Activated T-helper 1 cell treated with anti-CD3 and anti-CD28 coated beads, Interleukin-2, amount 50 U/mL, for 16 hours (primary cell): ENCODE data around the gene TPSB2.
"Not testable (repeated sequence)": the region's sequence is repeated elsewhere in the genome, so short reads cannot be mapped to it uniquely, and the experiment has no call there.

Experiments
- DNase-seq, 2 donors: peaks; one replicate each; pipeline ENCODE4 v3.0.0-alpha.2; 2020; ENCODE audit warnings: low read depth in 1 of 2, low spot score in 1 of 2

Gene TPSB2

DNA sequence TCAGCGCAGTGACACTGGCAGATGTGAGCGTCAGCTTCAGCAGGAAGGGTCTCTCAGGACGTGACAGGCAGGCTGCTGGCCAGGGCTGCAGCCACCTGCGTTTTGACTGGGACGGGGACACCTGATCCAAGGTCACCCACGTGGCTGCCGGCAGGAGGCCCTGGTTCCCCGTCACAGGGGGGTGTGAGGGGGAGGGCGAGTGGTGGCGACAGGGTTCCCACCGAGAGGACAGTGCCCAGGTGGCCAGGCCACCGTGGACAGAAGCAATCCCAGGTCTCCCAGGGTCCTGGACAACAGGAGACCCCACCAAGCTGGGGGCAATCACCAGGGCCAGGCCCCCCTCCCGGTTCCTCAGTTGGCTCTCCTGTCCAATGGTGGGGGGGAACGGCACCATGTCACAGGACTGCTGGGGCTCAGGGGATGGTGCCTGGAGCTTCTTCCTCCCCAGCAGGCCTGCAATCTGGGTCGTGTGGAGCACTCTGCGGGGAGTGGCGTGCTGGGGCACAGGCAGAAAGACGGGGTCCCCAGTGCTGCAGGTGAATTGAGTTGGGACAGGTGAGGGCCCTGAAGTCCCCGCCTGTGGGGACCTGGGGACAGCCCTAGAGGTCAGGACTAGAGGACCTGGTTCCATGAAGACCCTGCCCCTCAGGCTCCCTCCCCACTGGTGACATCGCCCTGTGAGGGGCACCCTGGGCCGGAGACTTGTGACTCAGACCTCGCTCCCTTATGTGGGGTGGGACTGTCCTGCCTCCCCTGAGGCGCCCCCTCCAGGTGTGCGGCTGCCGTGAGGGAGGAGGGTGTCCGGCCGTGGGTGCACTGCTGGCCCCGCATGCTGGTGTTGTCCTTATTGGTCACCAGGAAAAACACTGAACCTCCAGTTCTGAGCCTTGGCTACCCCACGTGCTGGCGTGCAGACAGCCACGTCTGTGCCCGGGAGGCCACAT is 14.2 kb upstream of the TPSB2 start:
- not testable (repeated sequence) for DNase-seq

- DNase-seq, result not testable (repeated sequence)
These were observed 13.4 kb upstream of the TPSB2 start for GRCh38 chr16:1243363-1243762.

DNA sequence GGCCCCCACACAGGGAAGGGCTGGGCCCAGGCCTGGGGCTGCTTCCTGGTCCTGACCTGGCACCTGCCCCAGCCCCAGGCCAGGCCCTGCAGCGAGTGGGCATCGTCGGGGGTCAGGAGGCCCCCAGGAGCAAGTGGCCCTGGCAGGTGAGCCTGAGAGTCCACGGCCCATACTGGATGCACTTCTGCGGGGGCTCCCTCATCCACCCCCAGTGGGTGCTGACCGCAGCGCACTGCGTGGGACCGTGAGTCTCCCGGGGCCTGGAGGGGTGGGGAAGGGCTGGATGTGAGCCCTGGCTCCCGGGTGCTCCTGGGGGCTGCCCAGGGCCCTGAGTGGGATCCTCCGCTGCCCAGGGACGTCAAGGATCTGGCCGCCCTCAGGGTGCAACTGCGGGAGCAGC is 11.1 kb upstream of the TPSB2 start:
- not testable (repeated sequence) for DNase-seq

DNA sequence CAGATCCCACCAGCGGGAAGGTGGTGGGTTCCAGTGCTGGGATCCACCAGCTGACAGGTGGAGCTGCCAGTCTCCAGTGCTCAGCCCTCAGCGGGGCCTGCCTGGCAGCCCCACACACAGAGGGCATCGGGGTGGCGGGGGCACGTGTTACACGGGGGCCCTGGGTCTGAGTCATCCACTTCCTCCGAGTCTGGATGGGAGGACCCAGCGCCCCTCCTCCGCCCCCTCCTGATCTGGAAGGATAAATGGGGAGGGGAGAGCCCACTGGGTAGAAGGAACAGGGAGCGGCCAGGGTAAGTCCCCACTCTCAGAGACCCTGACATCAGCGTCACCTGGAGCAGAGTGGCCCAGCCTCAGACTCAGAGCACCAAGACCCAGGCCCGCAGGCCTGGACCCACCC is 10.5 kb upstream of the TPSB2 start, which contains the start of gene TPSAB1:
Gene TPSAB1 (plus strand): TSS at position 270 of the 400 bp plus-strand sequence. CDS start 234 bp downstream, outside the sequence.
- not testable (repeated sequence) for DNase-seq

- DNase-seq, result not testable (repeated sequence)
These were observed 9.6 kb upstream of the TPSB2 start for GRCh38 chr16:1239575-1239974.

DNA sequence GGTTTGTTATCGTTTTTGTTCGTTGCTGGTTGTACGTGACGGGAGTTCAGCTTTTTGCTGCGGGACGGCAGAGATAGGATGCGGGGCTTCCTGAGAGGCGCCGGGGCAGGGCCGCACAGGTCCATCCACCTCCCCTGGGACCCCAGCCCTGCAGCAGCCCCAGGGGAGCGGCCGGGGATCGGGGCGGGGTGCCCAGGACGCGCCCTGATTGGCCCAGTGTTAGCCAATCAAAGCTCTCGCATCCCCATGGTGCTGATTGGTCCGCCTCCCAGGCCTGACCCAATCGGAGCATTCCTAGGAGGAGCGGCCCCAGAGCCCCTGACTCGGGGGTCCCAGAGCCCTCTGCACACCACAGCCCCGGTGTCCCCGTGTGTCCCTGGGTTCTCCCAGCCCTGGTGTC is 8.9 kb upstream of the TPSB2 start:
- not testable (repeated sequence) for DNase-seq

DNA sequence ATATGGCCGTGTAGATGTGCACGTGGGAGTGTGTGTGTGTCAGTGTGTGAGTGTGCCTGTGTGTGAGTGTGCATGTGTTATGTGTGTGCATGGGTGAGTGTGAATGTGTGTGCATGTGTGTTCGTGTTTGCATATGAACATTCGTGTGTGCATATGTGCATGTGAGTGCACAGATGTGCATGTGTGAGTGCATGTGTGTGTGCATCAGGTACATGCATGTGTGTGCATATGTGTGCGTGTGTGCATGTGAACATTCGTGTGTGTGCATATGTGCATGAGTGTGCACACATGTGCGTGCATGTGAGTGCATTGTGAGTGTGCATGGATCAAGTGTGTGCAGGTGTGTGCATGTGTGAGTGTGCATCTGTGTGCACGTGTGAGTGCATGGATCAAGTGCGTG is 8.0 kb upstream of the TPSB2 start:
- no peak for DNase-seq

- DNase-seq, result not testable (repeated sequence)
These were observed 6.7 kb upstream of the TPSB2 start for GRCh38 chr16:1236659-1237058.

DNA sequence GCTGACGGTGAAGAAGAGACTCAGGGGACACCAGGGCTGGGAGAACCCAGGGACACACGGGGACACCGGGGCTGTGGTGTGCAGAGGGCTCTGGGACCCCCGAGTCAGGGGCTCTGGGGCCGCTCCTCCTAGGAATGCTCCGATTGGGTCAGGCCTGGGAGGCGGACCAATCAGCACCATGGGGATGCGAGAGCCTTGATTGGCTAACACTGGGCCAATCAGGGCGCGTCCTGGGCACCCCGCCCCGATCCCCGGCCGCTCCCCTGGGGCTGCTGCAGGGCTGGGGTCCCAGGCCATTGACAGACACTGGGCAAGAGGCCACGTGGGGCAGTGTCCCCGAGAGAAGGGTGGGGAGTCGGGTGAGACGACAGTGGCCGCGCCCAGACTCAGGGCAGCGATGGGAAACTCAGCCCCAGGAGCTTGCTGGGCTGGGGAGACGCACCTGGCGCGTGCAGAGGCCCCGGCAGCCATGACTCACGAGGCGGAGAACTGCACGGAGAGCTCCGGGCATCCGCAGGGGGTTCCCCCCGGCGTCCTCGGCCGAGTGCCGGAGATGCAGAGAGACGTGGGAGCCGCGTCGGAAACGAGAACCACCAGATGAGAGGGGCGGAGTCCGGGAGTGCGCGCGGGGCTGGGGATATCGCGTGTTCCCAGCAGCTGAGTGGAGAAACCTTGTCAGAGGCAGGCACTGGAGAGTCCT is 2.2 kb upstream of the TPSB2 start:
- DNase-seq, result not testable (repeated sequence)

DNA sequence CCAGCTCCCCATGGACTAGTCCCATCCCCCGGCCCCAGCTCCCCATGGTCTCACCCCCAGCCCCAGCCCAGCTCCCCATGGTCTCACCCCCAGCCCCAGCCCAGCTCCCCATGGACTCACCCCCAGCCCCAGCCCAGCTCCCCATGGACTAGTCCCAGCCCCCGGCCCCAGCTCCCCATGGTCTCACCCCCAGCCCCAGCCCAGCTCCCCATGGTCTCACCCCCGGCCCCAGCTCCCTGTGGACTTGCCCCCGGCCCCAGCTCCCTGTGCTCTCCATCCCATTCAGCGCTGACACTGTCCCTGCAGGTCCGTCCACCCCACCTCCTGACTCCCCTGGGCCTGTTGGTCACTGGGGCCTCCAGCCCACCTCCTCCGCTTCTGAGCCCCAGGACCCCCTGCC is 1.3 kb upstream of the TPSB2 start:
- not testable (repeated sequence) for DNase-seq

DNA sequence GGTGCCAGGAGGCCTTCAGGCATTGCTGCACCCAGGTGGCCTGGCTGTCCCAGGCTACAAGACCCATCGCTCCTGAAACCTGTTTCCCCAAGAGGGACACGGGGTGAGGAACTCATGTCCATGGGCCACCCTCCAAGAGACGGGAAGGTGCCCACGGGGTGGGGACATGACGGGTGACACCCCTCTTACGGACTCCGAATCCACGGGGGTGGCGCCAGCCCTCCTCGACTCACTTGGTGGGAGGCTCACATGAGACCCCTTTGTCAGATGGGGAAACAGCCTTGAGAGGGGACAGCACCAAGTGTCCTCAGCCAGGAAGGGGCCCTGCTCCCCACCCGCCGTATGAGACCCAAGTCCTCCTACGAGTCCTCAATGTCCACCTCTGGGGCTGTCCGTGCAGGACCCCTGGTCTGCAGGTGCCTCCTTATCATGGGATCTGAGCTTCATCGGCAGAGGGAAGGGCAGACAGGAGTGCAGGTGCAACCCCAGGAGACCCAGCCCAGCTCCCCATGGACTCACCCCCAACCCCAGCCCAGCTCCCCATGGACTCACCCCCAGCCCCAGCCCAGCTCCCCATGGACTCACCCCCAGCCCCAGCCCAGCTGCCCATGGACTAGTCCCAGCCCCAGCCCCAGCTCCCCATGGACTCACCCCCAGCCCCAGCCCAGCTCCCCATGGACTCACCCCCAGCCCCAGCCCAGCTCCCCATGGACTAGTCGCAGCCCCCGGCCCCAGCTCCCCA is 658 bp upstream of the TPSB2 start:
- DNase-seq, result not testable (repeated sequence)

DNA sequence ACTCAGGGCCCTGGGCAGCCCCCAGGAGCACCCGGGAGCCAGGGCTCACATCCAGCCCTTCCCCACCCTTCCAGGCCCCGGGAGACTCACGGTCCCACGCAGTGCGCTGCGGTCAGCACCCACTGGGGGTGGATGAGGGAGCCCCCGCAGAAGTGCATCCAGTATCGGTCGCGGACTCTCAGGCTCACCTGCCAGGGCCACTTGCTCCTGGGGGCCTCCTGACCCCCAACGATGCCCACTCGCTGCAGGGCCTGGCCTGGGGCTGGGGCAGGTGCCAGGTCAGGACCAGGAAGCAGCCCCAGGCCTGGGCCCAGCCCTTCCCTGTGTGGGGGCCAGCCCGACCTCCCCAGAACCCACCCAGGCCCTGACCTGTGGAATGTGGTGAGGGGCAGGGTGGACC is 508 bp downstream of the TPSB2 start:
- DNase-seq, result not testable (repeated sequence)

DNA sequence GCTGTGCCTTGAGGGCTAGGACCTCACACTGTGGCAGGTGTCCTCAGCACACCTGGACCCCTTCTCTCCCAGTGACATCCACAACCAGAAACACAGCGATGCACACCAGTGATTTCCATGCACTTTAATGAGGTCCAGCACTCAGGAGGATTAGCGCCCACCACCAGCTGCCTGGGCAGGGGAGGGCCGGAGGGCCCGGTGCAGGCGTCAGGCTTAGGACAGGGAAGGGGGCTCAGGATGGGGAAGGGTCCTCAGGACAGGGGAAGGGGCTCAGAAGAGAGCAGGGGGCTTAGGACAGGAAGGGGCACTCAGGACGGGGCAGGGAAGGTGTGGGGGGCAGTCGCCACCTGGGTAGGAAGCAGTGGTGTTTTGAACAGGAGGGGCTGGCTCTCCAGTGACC is 1.8 kb downstream of the TPSB2 start:
- DNase-seq, result not testable (repeated sequence)

DNA sequence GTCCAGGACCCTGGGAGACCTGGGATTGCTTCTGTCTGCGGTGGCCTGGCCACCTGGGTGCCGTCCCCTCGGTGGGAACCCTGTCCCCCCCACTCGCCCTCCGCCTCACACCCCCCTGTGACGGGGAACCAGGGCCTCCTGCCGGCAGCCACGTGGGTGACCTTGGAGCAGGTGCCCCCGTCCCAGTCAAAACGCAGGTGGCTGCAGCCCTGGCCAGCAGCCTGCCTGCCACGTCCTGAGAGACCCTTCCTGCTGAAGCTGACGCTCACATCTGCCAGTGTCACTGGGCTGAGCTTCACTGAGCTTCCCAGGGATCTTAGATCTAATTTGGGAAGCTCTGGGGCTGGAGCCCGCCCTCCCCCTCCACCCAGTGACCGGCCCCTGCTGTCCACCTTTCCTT is 3.3 kb downstream of the TPSB2 start:
- not testable (repeated sequence) for DNase-seq

DNA sequence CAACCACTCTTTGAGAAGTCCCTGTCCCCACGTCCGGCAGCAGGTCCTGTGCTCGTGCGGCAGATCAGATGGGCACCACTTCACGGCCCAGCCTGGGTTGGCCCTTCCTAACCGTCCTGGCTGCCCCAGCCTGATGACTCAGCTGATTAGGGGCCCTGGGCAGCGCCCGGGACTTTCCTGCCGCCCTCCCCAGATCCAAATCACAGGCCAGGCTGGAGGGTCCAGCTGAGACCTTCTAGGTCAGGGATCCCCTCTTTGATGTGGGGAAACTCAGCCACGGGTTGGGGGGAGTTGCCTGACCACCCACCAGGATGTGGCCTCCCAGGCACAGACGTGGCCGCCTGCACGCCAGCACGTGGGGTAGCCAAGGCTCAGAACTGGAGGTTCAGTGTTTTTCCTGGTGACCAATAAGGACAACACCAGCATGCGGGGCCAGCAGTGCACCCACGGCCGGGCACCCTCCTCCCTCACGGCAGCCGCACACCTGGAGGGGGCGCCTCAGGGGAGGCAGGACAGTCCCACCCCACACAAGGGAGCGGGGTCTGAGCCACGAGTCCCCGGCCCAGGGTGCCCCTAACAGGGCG is 4.2 kb downstream of the TPSB2 start:
- not testable (repeated sequence) for DNase-seq

DNA sequence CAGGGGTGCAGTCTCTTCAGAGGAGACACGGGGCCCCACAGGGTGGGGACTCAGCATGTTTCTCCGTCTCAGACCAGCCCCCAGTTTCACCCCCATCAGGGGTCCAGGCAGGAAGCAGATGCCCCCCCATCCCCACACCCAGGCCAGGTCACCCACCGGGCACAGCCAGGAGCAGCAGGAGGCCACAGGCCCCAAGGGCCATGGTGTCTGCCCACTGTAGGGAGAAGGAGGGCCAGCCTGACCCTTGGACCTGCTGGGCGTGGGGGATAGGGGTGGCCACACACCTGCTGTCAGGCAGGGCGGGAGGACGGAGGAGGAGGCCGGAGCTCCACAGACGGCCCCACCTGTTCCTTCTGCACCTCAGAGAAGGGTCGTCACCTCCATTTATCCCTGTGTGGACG is 4.9 kb downstream of the TPSB2 start, which contains the start of gene TPSG1:
Gene TPSG1 (minus strand): TSS at position 218 of the 401 bp plus-strand sequence. CDS start 16 bp downstream, at position 202.
- DNase-seq, result no peak

DNA sequence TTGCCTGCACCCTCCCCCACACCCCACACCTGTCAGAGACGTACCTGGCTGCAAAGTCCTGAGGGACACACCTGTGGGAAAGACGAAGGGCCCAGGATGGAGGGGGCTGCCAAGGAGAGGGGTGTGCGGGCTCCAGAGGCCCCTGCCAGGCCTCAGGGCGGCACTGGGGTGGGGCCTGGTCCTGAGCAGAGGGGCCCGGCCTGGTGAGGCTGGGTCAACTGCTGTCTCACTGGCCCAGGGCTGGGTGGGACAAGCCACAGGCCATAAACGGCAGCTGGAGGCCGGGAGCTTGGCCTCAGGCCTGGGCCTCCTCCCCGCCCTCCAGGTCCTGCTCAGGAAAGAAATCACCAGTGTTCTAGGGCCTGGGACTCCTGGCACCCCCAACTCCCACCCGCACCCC is 5.4 kb downstream of the TPSB2 start:
- DNase-seq, result no peak

- DNase-seq, result no peak
These were observed 6.4 kb downstream of the TPSB2 start for GRCh38 chr16:1223355-1224214.

DNA sequence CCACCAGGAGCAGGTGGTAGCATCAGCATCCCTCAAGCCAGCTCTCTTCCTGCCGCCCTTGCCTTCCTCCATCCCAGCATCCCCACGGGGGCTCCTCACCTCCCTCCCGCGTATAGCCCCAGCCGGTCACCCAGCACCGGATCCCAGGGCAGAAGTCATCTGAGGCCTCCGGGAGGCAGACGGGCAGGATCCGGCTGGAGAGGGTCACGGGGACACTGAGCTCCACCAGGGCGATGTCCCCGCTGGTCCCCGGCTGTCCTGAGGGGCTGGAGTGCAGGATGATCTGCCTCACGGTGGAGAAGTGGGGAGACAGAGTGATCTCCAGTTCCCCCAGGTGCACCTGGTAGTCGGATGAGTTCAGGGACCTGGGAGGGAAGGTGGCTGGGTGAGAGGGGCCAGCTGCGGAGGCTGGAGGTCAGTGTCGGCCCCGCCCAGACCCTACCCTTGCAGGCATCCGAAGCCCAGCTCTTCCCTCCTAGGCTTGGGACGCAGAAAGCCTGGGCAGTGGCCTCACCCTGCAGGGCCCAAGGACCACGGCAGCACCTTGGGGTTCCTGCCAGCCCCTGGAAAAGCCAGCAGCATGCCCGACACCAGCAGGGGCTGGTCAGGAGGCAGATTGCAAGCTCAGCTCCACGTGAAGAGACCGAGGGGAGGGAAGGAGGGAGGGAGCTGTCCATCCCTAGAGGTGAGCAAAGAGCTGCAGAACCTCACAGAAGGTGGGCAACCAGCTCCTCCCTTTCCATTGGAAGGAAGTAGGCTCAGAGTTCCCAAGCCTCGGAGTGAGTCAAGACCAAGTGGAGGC is 7.2 kb downstream of the TPSB2 start:
- no peak for DNase-seq
